Endothelial cell (in vitro differentiated cells): Measurements from ENCODE around the gene ASTN1. TPM values are rescaled to one million over a fixed set of nuclear protein-coding genes. Genes with fewer than 3 reads are reported as not detected.

ENCODE experiments used
- DNase-seq: peaks from one replicate; pipeline ENCODE4 v3.0.0; 2021; ENCODE audit warnings: low spot score
- H3K27ac Mint-ChIP-seq: one replicate; pipeline ENCODE4 v1.8.0; 2021; ENCODE audit warnings: mixed read lengths, inconsistent platforms; ENCODE audit not compliant: unreplicated experiment
- H3K27me3 Mint-ChIP-seq: one replicate; pipeline ENCODE4 v1.8.0; 2021; ENCODE audit warnings: mild to moderate bottlenecking, moderate library complexity, mixed read lengths, inconsistent platforms; ENCODE audit not compliant: unreplicated experiment
- H3K36me3 Mint-ChIP-seq: one replicate; pipeline ENCODE4 v1.8.0; 2021; ENCODE audit warnings: mild to moderate bottlenecking, low read depth, mixed read lengths, inconsistent platforms; ENCODE audit not compliant: unreplicated experiment
- H3K4me1 Mint-ChIP-seq: one replicate; pipeline ENCODE4 v1.8.0; 2021; ENCODE audit warnings: mild to moderate bottlenecking, mixed read lengths, inconsistent platforms; ENCODE audit not compliant: unreplicated experiment
- H3K4me3 Mint-ChIP-seq: one replicate; pipeline ENCODE4 v1.8.0; 2021; ENCODE audit warnings: mild to moderate bottlenecking, mixed read lengths, inconsistent platforms; ENCODE audit not compliant: unreplicated experiment
- H3K9me3 Mint-ChIP-seq: one replicate; pipeline ENCODE4 v1.8.0; 2021; ENCODE audit warnings: mixed read lengths, inconsistent platforms; ENCODE audit not compliant: unreplicated experiment
- total RNA-seq: library from RNA; stranded (reverse); fragmentation: NEBNext Ultra II Directional; extraction: Animal tissue kit (Norgen Biotek cat#: 25700); gene quantifications from one replicate; pipeline ENCODE4 v1.2.1, GENCODE V29; 2021; ENCODE audit not compliant: unreplicated experiment
- TF ChIP-seq, protein P1 (sequence below): fragments of 200-600 bp; sonication (generic); IDR thresholded peaks from one replicate; pipeline ENCODE4 v1.5.0; 2021; ENCODE audit warnings: antibody characterized with exemption; ENCODE audit not compliant: unreplicated experiment

Gene ASTN1
- total RNA-seq, 1 donor from 2014 or later: 66.6 TPM

DNA sequence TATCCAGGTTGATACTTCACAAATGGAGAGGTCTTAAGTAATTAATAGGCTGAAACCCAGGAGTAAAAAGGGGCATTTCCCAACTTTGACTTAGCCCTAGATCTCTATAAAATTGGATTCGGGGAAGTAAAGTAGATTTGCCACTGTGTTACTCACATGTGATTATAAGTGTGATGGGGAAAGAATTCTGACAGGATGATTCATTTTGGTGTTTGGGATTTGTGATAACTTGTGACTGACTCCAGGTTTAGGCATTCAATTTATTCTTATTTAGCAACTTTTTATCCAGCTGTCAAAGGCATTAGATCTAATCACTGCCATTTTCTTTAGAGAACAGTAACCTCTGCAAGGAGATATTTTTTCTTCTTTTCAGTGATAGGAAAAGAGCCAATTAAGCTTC is 175.5 kb downstream of the ASTN1 start:
- no peak overlapping the region for H3K4me3 Mint-ChIP-seq
- no peak for DNase-seq
- peaks cover 42% of the 10 kb centered on the region for H3K4me1 Mint-ChIP-seq
- TF ChIP-seq, protein P1, sequence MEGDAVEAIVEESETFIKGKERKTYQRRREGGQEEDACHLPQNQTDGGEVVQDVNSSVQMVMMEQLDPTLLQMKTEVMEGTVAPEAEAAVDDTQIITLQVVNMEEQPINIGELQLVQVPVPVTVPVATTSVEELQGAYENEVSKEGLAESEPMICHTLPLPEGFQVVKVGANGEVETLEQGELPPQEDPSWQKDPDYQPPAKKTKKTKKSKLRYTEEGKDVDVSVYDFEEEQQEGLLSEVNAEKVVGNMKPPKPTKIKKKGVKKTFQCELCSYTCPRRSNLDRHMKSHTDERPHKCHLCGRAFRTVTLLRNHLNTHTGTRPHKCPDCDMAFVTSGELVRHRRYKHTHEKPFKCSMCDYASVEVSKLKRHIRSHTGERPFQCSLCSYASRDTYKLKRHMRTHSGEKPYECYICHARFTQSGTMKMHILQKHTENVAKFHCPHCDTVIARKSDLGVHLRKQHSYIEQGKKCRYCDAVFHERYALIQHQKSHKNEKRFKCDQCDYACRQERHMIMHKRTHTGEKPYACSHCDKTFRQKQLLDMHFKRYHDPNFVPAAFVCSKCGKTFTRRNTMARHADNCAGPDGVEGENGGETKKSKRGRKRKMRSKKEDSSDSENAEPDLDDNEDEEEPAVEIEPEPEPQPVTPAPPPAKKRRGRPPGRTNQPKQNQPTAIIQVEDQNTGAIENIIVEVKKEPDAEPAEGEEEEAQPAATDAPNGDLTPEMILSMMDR: no peak
- peaks cover 8% of the 10 kb centered on the region for H3K36me3 Mint-ChIP-seq
- H3K27ac Mint-ChIP-seq: no peak overlapping the region
- H3K27me3 Mint-ChIP-seq: peaks cover 10% of the 10 kb centered on the region
- H3K9me3 Mint-ChIP-seq: no peaks in the 10 kb centered on the region

DNA sequence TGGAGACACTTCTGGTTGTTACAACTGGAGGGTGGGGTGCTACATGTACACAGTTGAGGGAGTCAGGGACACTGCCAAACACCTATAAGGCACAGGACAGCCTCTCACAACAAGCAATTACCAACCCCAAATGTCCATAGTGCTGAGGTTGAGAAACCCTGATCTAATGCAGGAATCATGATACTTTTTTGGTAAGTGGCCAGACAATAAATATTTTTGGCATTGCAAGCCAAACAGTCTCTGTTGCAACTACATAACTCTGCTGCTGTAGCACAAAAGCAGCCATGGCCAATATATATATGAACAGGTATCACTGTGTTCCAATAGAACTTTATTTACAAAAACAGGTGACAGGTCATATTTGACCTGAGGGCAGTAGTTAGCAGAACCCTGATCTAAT is 177.5 kb downstream of the ASTN1 start:
- Mint-ChIP-seq H3K27ac (no peak overlapping the region), H3K27me3 (peaks cover 7% of the 10 kb centered on the region), H3K4me1 (peaks cover 34% of the 10 kb centered on the region), H3K4me3 (no peak overlapping the region), H3K9me3 (no peaks in the 10 kb centered on the region), H3K36me3 (peaks cover 8% of the 10 kb centered on the region)
- TF ChIP-seq, protein P1: no peak
- no peak for DNase-seq

DNA sequence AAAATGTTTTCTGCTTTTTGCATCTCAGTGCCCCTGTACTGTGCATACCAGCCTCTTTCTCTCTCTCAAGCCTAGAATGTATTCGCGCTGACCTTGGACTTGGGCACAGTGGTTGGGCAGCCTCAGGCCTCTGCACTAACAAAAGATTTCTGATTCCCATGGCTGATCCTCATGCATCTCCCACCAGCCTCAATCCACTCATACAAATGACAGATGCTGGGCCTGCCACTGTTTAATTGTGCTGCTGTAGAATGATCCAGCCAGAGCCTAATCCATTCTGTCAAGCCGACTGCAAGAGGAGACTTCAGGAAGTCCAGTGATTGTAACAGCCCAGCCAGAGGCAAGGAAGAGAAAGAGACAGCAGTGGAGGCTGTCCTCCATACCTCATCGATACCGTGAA is 180.8 kb downstream of the ASTN1 start:
- TF ChIP-seq, protein P1: no peak
- peaks cover 7% of the 10 kb centered on the region for H3K27me3 Mint-ChIP-seq
- no peak for DNase-seq
- peaks cover 13% of the 10 kb centered on the region for H3K4me1 Mint-ChIP-seq
- no peaks in the 10 kb centered on the region for H3K9me3 Mint-ChIP-seq
- H3K4me3 Mint-ChIP-seq: no peak overlapping the region
- H3K27ac Mint-ChIP-seq: no peak overlapping the region
- H3K36me3 Mint-ChIP-seq: peaks cover 8% of the 10 kb centered on the region

DNA sequence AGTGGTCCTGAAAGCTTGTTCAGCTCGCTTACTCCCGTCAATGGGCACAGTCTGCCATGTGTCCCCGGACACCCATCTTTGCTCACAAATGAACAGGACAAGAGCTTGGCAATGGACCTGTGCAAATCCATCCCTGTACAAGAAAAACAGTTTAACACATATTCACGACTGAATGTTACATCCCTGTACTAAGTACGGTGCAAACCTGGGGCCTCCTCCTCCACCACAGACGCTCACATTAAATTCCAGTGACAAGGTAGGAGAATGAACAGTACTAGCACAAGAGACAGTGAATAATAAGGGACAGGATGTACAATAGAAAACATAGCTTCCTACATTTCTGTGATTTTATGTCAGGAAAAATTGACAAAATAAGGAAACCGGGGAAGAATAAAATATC is 187.7 kb downstream of the ASTN1 start:
- no peak overlapping the region for H3K27ac Mint-ChIP-seq
- no peaks in the 10 kb centered on the region for H3K36me3 Mint-ChIP-seq
- TF ChIP-seq, protein P1: no peak
- no peak overlapping the region for H3K4me3 Mint-ChIP-seq
- DNase-seq: no peak
- no peaks in the 10 kb centered on the region for H3K9me3 Mint-ChIP-seq
- no peaks in the 10 kb centered on the region for H3K27me3 Mint-ChIP-seq
- H3K4me1 Mint-ChIP-seq: no peaks in the 10 kb centered on the region

DNA sequence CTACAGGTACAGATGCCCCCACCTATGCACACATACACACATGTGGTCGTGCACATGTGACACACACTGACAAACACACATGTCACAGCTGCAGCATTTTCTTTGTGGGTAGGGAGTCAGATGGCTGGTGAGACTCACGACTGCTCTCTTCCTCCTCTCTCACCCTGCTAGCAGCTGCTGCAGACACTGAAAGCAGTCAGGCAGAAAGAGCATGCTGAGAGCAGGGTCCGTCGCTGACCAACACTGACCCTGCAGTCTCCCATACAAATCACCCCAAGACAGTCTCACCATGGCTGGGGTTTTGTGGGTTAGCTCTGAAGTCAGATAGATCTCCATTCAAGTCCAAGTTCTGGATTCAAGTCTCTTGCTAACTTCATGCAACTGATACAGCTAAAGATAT is 188.3 kb downstream of the ASTN1 start:
- H3K4me1 Mint-ChIP-seq: no peaks in the 10 kb centered on the region
- no peaks in the 10 kb centered on the region for H3K36me3 Mint-ChIP-seq
- no peak overlapping the region for H3K27ac Mint-ChIP-seq
- no peaks in the 10 kb centered on the region for H3K9me3 Mint-ChIP-seq
- TF ChIP-seq, protein P1: no peak
- no peak for DNase-seq
- no peaks in the 10 kb centered on the region for H3K27me3 Mint-ChIP-seq
- no peak overlapping the region for H3K4me3 Mint-ChIP-seq
